PC-9 (cell line): Measurements from ENCODE around the gene RGPD3. TPM values are rescaled to one million over a fixed set of nuclear protein-coding genes. Genes with fewer than 3 reads are reported as not detected.

ENCODE experiments used
- BruUV-seq: library from RNA; stranded (reverse); fragments of 400-500 nt; replicated peaks from 2 replicates; lab custom pipeline; 2021; lab: Mats Ljungman, UMichigan
- CTCF ChIA-PET: fragments of 300-600 bp; sonication (Branson Sonifier 250); formaldehyde crosslinking; loops from one replicate; lab custom pipeline; 2022; ENCODE audit warnings: antibody characterized with exemption; lab: Charles Lee
- POLR2A ChIA-PET: fragments of 300-600 bp; sonication (Branson Sonifier 250); formaldehyde crosslinking; loops from one replicate; lab custom pipeline; 2022; ENCODE audit warnings: antibody characterized with exemption; ENCODE audit not compliant: unreplicated experiment; lab: Charles Lee
- DNase-seq, 2 experiments: peaks; one replicate each; pipeline versions ENCODE4 v3.0.0 to v3.0.0-alpha.2; 2015 to 2022; ENCODE audit warnings: mixed read lengths in 1 of 2
- H2AFZ ChIP-seq: fragments of 200-600 bp; sonication (generic); 2 replicates; pipeline ENCODE4 v1.8.1; 2017; ENCODE audit warnings: antibody characterized with exemption
- H3F3A ChIP-seq: fragments of 200-600 bp; sonication (generic); 2 replicates; pipeline ENCODE4 v1.8.1; 2017; ENCODE audit warnings: antibody characterized with exemption, mild to moderate bottlenecking, low read depth; ENCODE audit not compliant: insufficient read depth
- H3K27ac ChIP-seq: fragments of 200-600 bp; sonication (generic); 2 replicates; pipeline ENCODE4 v1.6.1; 2016; ENCODE audit warnings: mixed run types
- H3K27me3 ChIP-seq: fragments of 200-600 bp; sonication (generic); 2 replicates; pipeline ENCODE4 v1.6.1; 2016; ENCODE audit warnings: low read depth, mixed run types; ENCODE audit not compliant: insufficient read depth
- H3K36me3 ChIP-seq: fragments of 200-600 bp; sonication (generic); 2 replicates; pipeline ENCODE4 v1.6.1; 2016; ENCODE audit warnings: low read depth, mixed run types
- H3K4me1 ChIP-seq: fragments of 200-600 bp; sonication (generic); replicated peaks from 2 replicates; pipeline ENCODE4 v1.6.1; 2016; ENCODE audit warnings: mixed run types; ENCODE audit not compliant: insufficient read depth
- H3K4me2 ChIP-seq: fragments of 200-600 bp; sonication (generic); 2 replicates; pipeline ENCODE4 v1.6.1; 2017; ENCODE audit warnings: mixed run types
- H3K4me3 ChIP-seq: fragments of 200-600 bp; sonication (generic); 2 replicates; pipeline ENCODE4 v1.6.1; 2016; ENCODE audit warnings: mixed run types
- H3K79me2 ChIP-seq: fragments of 200-600 bp; sonication (generic); 2 replicates; pipeline ENCODE4 v1.6.1; 2017; ENCODE audit warnings: low read depth, mixed run types
- H3K9me2 ChIP-seq: fragments of 200-600 bp; sonication (generic); 2 replicates; pipeline ENCODE4 v1.8.1; 2017; ENCODE audit warnings: mild to moderate bottlenecking; ENCODE audit not compliant: insufficient read depth
- H3K9me3 ChIP-seq: fragments of 200-600 bp; sonication (generic); 2 replicates; pipeline ENCODE4 v1.8.1; 2016; ENCODE audit warnings: low read depth; ENCODE audit not compliant: insufficient read depth
- H4K20me1 ChIP-seq: fragments of 200-600 bp; sonication (generic); 2 replicates; pipeline ENCODE4 v1.8.1; 2017; ENCODE audit not compliant: insufficient read depth
- EZH2 ChIP-seq: fragments of 200-600 bp; sonication (generic); IDR thresholded peaks from 2 replicates; pipeline ENCODE4 v1.8.0; 2017; ENCODE audit warnings: antibody characterized with exemption, low read depth
- intact Hi-C: fragments of 100-400 bp; cut with micrococcal nuclease; formaldehyde crosslinking; loops from one replicate; pipeline ENCODE4 v1.10.0; 2022; ENCODE audit not compliant: unreplicated experiment
- total RNA-seq: library from RNA; stranded (reverse); gene quantifications from 2 replicates; pipeline ENCODE4 v1.2.3, GENCODE V29; 2021
- TF ChIP-seq, protein P1 (sequence below): fragments of 200-600 bp; sonication (generic); conservative IDR thresholded peaks from 2 replicates; pipeline ENCODE4 v1.6.1; 2017; ENCODE audit warnings: mixed run types, antibody characterized with exemption, mild to moderate bottlenecking, moderate library complexity

Gene RGPD3
- total RNA-seq, 1 experiment from 2014 or later, result 0.09 TPM

DNA sequence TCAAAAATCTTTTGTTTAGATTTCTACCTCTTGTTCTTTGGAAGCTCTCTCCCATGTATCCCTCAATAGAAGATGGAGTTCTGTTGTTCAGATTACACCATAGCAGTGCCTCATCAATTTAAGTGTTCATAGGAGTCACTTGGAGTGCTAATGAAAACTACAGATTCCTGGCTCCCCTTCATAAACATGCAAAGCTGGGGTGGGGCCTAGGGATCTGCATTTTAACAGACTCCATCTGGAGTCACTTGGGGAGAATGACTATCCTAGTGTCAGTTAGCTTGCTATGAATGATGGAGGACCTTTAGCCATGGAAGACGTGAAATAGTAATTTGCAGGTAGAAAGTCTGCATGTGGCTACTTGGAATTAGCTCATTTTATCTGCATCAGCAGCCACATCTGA lies 105.4 kb downstream of the RGPD3 start:
- Histone ChIP-seq H2AFZ (no peak overlapping the region), H3K36me3 (no peaks in the 10 kb centered on the region), H3K79me2 (no peaks in the 10 kb centered on the region), H3K9me3 (peaks cover 3% of the 10 kb centered on the region; the same call in 1 of the 2 replicates), H3K4me2 (no peak overlapping the region), H3K27ac (no peak overlapping the region), H3K4me1 (no peaks in the 10 kb centered on the region), H3F3A (no peaks in the 10 kb centered on the region), H3K4me3 (no peak overlapping the region), H3K27me3 (peaks cover 32% of the 10 kb centered on the region), H4K20me1 (no peaks in the 10 kb centered on the region), H3K9me2 (no peaks in the 10 kb centered on the region)
- CTCF ChIA-PET, result no interaction called here
- intact Hi-C loops, result no loop called here
- POLR2A ChIA-PET, result no interaction called here
- TF ChIP-seq, protein P1, sequence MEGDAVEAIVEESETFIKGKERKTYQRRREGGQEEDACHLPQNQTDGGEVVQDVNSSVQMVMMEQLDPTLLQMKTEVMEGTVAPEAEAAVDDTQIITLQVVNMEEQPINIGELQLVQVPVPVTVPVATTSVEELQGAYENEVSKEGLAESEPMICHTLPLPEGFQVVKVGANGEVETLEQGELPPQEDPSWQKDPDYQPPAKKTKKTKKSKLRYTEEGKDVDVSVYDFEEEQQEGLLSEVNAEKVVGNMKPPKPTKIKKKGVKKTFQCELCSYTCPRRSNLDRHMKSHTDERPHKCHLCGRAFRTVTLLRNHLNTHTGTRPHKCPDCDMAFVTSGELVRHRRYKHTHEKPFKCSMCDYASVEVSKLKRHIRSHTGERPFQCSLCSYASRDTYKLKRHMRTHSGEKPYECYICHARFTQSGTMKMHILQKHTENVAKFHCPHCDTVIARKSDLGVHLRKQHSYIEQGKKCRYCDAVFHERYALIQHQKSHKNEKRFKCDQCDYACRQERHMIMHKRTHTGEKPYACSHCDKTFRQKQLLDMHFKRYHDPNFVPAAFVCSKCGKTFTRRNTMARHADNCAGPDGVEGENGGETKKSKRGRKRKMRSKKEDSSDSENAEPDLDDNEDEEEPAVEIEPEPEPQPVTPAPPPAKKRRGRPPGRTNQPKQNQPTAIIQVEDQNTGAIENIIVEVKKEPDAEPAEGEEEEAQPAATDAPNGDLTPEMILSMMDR, result no peak
- TF ChIP-seq EZH2, result no peak
- no peak for DNase-seq
- no TSS peak for BruUV-seq

DNA sequence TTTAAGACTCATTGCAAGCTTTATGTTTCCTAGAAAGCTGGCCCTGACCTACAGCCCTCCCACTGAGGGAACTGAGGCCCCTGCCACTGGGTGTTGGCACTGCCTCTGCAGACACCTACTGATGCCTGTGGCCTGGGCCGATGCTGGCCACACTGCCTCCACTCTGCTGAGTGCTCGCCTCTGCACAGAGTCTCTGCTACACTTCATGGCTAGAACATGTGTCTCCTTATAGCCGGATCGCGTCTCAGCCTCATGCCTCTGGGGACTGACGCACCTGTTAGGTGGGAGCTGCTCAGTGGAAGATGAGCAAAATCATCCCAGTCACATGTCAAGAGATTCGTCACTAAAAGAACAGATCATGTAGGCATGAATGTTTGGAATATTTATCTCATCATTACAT lies 108.7 kb downstream of the RGPD3 start:
- POLR2A ChIA-PET, result no interaction called here
- Histone ChIP-seq H3K79me2 (no peaks in the 10 kb centered on the region), H3K4me3 (no peak overlapping the region), H4K20me1 (no peaks in the 10 kb centered on the region), H3F3A (no peaks in the 10 kb centered on the region), H3K9me3 (peaks cover 3% of the 10 kb centered on the region; the same call in 1 of the 2 replicates), H3K4me2 (no peak overlapping the region), H3K27me3 (peaks cover 25% of the 10 kb centered on the region), H3K4me1 (no peaks in the 10 kb centered on the region), H3K36me3 (no peaks in the 10 kb centered on the region), H2AFZ (no peak overlapping the region), H3K27ac (no peak overlapping the region), H3K9me2 (no peaks in the 10 kb centered on the region)
- TF ChIP-seq, protein P1, result no peak
- TF ChIP-seq EZH2, result no peak
- intact Hi-C loops, result no loop called here
- BruUV-seq, result no TSS peak
- CTCF ChIA-PET, result no interaction called here
- no peak for DNase-seq

DNA sequence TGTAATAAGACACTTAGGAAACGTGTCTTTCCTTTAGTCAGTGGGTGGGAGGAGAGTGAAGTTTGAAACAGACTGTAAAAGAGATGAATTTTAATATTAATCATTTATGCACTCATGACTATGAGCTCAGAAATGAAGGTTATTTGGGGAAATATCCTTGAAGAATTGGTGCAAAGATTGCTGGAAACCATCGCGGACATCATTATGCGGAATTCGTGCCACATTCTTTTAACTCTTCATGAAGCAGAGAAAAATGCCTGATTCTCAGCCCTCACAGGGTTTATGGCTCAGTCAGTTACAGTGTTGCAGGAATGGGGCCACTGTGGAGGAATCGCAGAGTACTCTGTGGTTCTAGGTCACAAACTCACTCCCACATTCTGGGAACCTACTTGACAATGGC lies 109.7 kb downstream of the RGPD3 start:
- ChIA-PET CTCF (no interaction called here), POLR2A (no interaction called here)
- no peak overlapping the region for H3K4me2 ChIP-seq
- H3K9me3 ChIP-seq, result peaks cover 1% of the 10 kb centered on the region; the same call in 1 of the 2 replicates
- no peaks in the 10 kb centered on the region for H3F3A ChIP-seq
- no peaks in the 10 kb centered on the region for H3K4me1 ChIP-seq
- no peaks in the 10 kb centered on the region for H3K79me2 ChIP-seq
- no peaks in the 10 kb centered on the region for H3K36me3 ChIP-seq
- peaks cover 25% of the 10 kb centered on the region for H3K27me3 ChIP-seq
- no TSS peak for BruUV-seq
- H2AFZ ChIP-seq, result no peak overlapping the region
- no peak for TF ChIP-seq EZH2
- TF ChIP-seq, protein P1, result no peak
- no peaks in the 10 kb centered on the region for H4K20me1 ChIP-seq
- H3K9me2 ChIP-seq, result no peaks in the 10 kb centered on the region
- H3K4me3 ChIP-seq, result no peak overlapping the region
- DNase-seq, result no peak
- intact Hi-C loops, result no loop called here
- no peak overlapping the region for H3K27ac ChIP-seq
